H1 (cell line): ENCODE measurements around the gene CDS2. TPM values are rescaled to one million over a fixed set of nuclear protein-coding genes. Genes with fewer than 3 reads are reported as not detected.

Experiments used
- CTCF ChIA-PET: fragments of 300-600 bp; sonication (Branson Sonifier 250); formaldehyde crosslinking; loops from one replicate; lab custom pipeline; 2021; ENCODE audit not compliant: partially characterized antibody; lab: Charles Lee
- POLR2A ChIA-PET: fragments of 300-600 bp; sonication (Branson Sonifier 250); formaldehyde crosslinking; loops from one replicate; lab custom pipeline; 2021; ENCODE audit warnings: inconsistent platforms; ENCODE audit not compliant: partially characterized antibody; lab: Charles Lee
- DNase-seq, 2 experiments: peaks; one replicate each; pipeline versions ENCODE4 v3.0.0 to v3.0.0-alpha.2; 2010 to 2022; ENCODE audit warnings: low spot score in 2 of 2, low read depth in 1 of 2, mixed read lengths in 1 of 2
- FAIRE-seq: peaks from 2 replicates; lab custom pipeline; 2011; peaks lifted over from hg19 to GRCh38; lab: Jason Lieb, UNC
- H2AFZ ChIP-seq: 2 replicates; pipeline ENCODE4 v1.8.1; 2012; ENCODE audit warnings: low read length, inconsistent platforms
- H2AK5ac ChIP-seq: 2 replicates; pipeline ENCODE4 v1.6.1; 2013; ENCODE audit warnings: low read depth, low read length
- H2BK120ac ChIP-seq: replicated peaks from 2 replicates; pipeline ENCODE3; 2013; ENCODE audit warnings: low read depth, low read length, inconsistent platforms
- H2BK12ac ChIP-seq: 2 replicates; pipeline ENCODE4 v1.6.1; 2013; ENCODE audit warnings: low read depth, low read length
- H2BK15ac ChIP-seq: 2 replicates; pipeline ENCODE4 v1.6.1; 2013; ENCODE audit warnings: low read length
- H2BK20ac ChIP-seq: 2 replicates; pipeline ENCODE4 v1.6.1; 2013; ENCODE audit warnings: low read length
- H2BK5ac ChIP-seq: 2 replicates; pipeline ENCODE4 v1.6.1; 2013; ENCODE audit warnings: low read depth, low read length
- H3K14ac ChIP-seq: 2 replicates; pipeline ENCODE4 v1.6.1; 2013; ENCODE audit warnings: inconsistent platforms; ENCODE audit not compliant: insufficient read length
- H3K18ac ChIP-seq: 2 replicates; pipeline ENCODE4 v1.6.1; 2013; ENCODE audit warnings: low read length; ENCODE audit errors: extremely low read depth
- H3K23ac ChIP-seq: 2 replicates; pipeline ENCODE4 v1.6.1; 2013; ENCODE audit warnings: inconsistent platforms; ENCODE audit not compliant: insufficient read length
- H3K23me2 ChIP-seq: 2 replicates; pipeline ENCODE4 v1.6.1; 2013; ENCODE audit warnings: low read depth, low read length
- H3K27ac ChIP-seq: 2 replicates; pipeline ENCODE4 v1.6.1; 2011; ENCODE audit warnings: low read depth, low read length, inconsistent platforms
- H3K27me3 ChIP-seq, 4 experiments: replicated peaks in 1 of 4; 1 replicate in 1 of 4; 2 replicates in 3 of 4; pipeline versions ENCODE4 v1.6.1 to v1.8.1; 2011 to 2013; ENCODE audit warnings: low read length in 3 of 4, mild to moderate bottlenecking in 3 of 4, inconsistent platforms in 2 of 4, mixed read lengths in 2 of 4, moderate library complexity in 1 of 4; ENCODE audit not compliant: control insufficient read depth in 3 of 4, insufficient read depth in 3 of 4; ENCODE audit errors: extremely low read depth in 1 of 4
- H3K36me3 ChIP-seq, 4 experiments: 2 replicates each; pipeline versions ENCODE4 v1.6.1 to v1.8.1; 2011 to 2013; ENCODE audit warnings: mild to moderate bottlenecking in 4 of 4, low read length in 3 of 4, moderate library complexity in 2 of 4, control low read depth in 1 of 4, inconsistent platforms in 1 of 4; ENCODE audit not compliant: insufficient read depth in 4 of 4, control insufficient read depth in 2 of 4
- H3K4ac ChIP-seq: replicated peaks from 2 replicates; pipeline ENCODE3; 2013; ENCODE audit warnings: low read length, low read depth, mixed read lengths, inconsistent platforms; ENCODE audit not compliant: insufficient read length
- H3K4me1 ChIP-seq, 4 experiments: replicated peaks in 1 of 4; 1 replicate in 1 of 4; 2 replicates in 3 of 4; pipeline versions ENCODE4 v1.6.1 to v1.8.1; 2011 to 2013; ENCODE audit warnings: low read length in 3 of 4, inconsistent platforms in 2 of 4, mixed read lengths in 1 of 4; ENCODE audit not compliant: insufficient read depth in 4 of 4, control insufficient read depth in 3 of 4
- H3K4me2 ChIP-seq, 2 experiments: 2 replicates each; pipeline versions ENCODE4 v1.6.1 to v1.8.1; 2011 to 2013; ENCODE audit warnings: low read depth in 2 of 2, low read length in 2 of 2, control low read depth in 1 of 2, inconsistent platforms in 1 of 2, mild to moderate bottlenecking in 1 of 2; ENCODE audit not compliant: insufficient read depth in 1 of 2
- H3K4me3 ChIP-seq, 4 experiments: fragments of 200-600, 300-600 bp in 1 of 4; sonication (generic), shearing (Covaris generic), sonication (Bioruptor Twin) in 1 of 4; 2 replicates each; pipeline versions ENCODE4 v1.5.1 to v1.8.1; 2011 to 2016; ENCODE audit warnings: low read length in 4 of 4, low read depth in 3 of 4, control low read depth in 2 of 4, inconsistent platforms in 2 of 4, mild to moderate bottlenecking in 2 of 4, mixed read lengths in 1 of 4, moderate library complexity in 1 of 4; ENCODE audit not compliant: insufficient read depth in 2 of 4; ENCODE audit errors: extremely low read depth in 1 of 4
- H3K56ac ChIP-seq: replicated peaks from 2 replicates; pipeline ENCODE3; 2013; ENCODE audit warnings: low read depth, mild to moderate bottlenecking, mixed read lengths, low read length, inconsistent platforms; ENCODE audit not compliant: insufficient read length
- H3K79me1 ChIP-seq: 2 replicates; pipeline ENCODE4 v1.6.1; 2013; ENCODE audit warnings: low read depth, low read length, control low read depth
- H3K79me2 ChIP-seq, 2 experiments: 2 replicates each; pipeline versions ENCODE4 v1.6.1 to v1.8.1; 2012 to 2013; ENCODE audit warnings: low read length in 2 of 2, mild to moderate bottlenecking in 2 of 2, inconsistent platforms in 1 of 2; ENCODE audit not compliant: insufficient read depth in 2 of 2, control insufficient read depth in 1 of 2
- H3K9ac ChIP-seq, 4 experiments: replicated peaks in 1 of 4; 1 replicate in 1 of 4; 2 replicates in 3 of 4; pipeline versions ENCODE4 v1.6.1 to v1.8.1; 2011 to 2013; ENCODE audit warnings: low read depth in 3 of 4, low read length in 3 of 4, control low read depth in 2 of 4, mild to moderate bottlenecking in 2 of 4, moderate library complexity in 2 of 4, inconsistent platforms in 1 of 4; ENCODE audit errors: extremely low read depth in 1 of 4
- H3K9me3 ChIP-seq, 2 experiments: 2 replicates each; pipeline versions ENCODE4 v1.6.1 to v1.8.1; 2012 to 2013; ENCODE audit warnings: mild to moderate bottlenecking in 2 of 2, moderate library complexity in 2 of 2, control low read depth in 1 of 2, inconsistent platforms in 1 of 2, low read depth in 1 of 2, low read length in 1 of 2, mixed read lengths in 1 of 2; ENCODE audit not compliant: insufficient read depth in 2 of 2
- H4K20me1 ChIP-seq, 2 experiments: replicated peaks in 1 of 2; 2 replicates each; pipeline versions ENCODE3 to v1.8.1; 2011 to 2013; ENCODE audit warnings: inconsistent platforms in 2 of 2, low read length in 2 of 2, mild to moderate bottlenecking in 1 of 2; ENCODE audit not compliant: insufficient read depth in 2 of 2, control insufficient read depth in 1 of 2
- H4K5ac ChIP-seq: 2 replicates; pipeline ENCODE4 v1.6.1; 2013; ENCODE audit warnings: low read length, low read depth, mixed read lengths, inconsistent platforms; ENCODE audit not compliant: insufficient read length
- H4K8ac ChIP-seq: 2 replicates; pipeline ENCODE4 v1.8.0; 2013; ENCODE audit warnings: mild to moderate bottlenecking, moderate library complexity, low read length, inconsistent platforms; ENCODE audit not compliant: insufficient read depth; ENCODE audit errors: extremely low read depth
- H4K91ac ChIP-seq: replicated peaks from 2 replicates; pipeline ENCODE3; 2013; ENCODE audit warnings: low read length, mixed read lengths, inconsistent platforms; ENCODE audit not compliant: insufficient read length
- KDM1A ChIP-seq: fragments of 200-600, 300-600 bp; sonication (generic); IDR thresholded peaks from 2 replicates; pipeline ENCODE4 v1.7.1; 2016; ENCODE audit warnings: mild to moderate bottlenecking, low read length, borderline replicate concordance
- MAX ChIP-seq: IDR thresholded peaks from 2 replicates; pipeline ENCODE4 v1.6.1; 2012; ENCODE audit warnings: inconsistent platforms
- SIX5 ChIP-seq: IDR thresholded peaks from 2 replicates; pipeline ENCODE4 v1.6.1; 2011; ENCODE audit warnings: mild to moderate bottlenecking, low read depth, low read length
- SP1 ChIP-seq: IDR thresholded peaks from 2 replicates; pipeline ENCODE4 v1.6.1; 2011; ENCODE audit warnings: low read depth, low read length
- WGBS, 2 experiments: shearing (Covaris generic) in 1 of 2; methylation state at CpG; one replicate each; pipeline versions ENCODE4 v1.1.6 to v1.1.7; 2013 to 2015; ENCODE audit warnings: low lambda C conversion rate in 2 of 2, mixed read lengths in 2 of 2, inconsistent platforms in 1 of 2, low coverage in 1 of 2, missing lambda C conversion rate in 1 of 2; ENCODE audit not compliant: insufficient replicate concordance in 2 of 2, insufficient coverage in 1 of 2, insufficient read length in 1 of 2; ENCODE audit errors: extremely low coverage in 1 of 2, missing lambda C conversion rate in 1 of 2; 5-methylcytosine and 5-hydroxymethylcytosine counted together
- polyA plus RNA-seq, 7 experiments: library from polyadenylated mRNA; depleted of rRNA in 3 of 7; stranded (reverse) in 5 of 7; unstranded in 2 of 7; fragments of >200 nt in 5 of 7; fragments of 200-250 nt in 2 of 7; gene quantifications; 1 replicate in 5 of 7; 2 replicates in 1 of 7; 4 replicates in 1 of 7; pipeline versions ENCODE4 v1.2.1 to v1.2.3, GENCODE V29; 2011 to 2013; ENCODE audit warnings: missing spikeins in 2 of 7, mixed read lengths in 2 of 7
- total RNA-seq: library from RNA; stranded (reverse); fragmentation: NEBNext Ultra II Directional; extraction: Animal tissue kit (Norgen Biotek cat#: 25700); gene quantifications from 2 replicates; pipeline ENCODE4 v1.2.1, GENCODE V29; 2021

Gene CDS2
- total and polyA plus RNA-seq, 2 of the 8 experiments (the other 6 are each of a cell fraction or from before 2014, with no cell fraction given): 54.0 to 56.2 TPM

GRCh38 chr20:5190444-5190843 lies 63.6 kb downstream of the CDS2 start:
- WGBS, 2 experiments: 78% methylated on average over 3 of the region's 3 CpGs; no CpG with 5 or more reads in 1 of the 2 experiments
- FAIRE-seq: no peak
- TF ChIP-seq KDM1A (no peak), SP1 (no peak), MAX (no peak), SIX5 (no peak)

More at GRCh38 chr20:5190444-5190843, 63.6 kb downstream of the CDS2 start:
- Histone ChIP-seq H4K91ac (no peak overlapping the region), H2BK15ac (no peak overlapping the region), H4K20me1 (peaks cover 1 to 3% of the 10 kb centered on the region in 2 experiments), H3K79me2 (no peaks in the 10 kb centered on the region), H2BK120ac (no peak overlapping the region), H3K9ac (no peak overlapping the region), H3K4ac (no peak overlapping the region), H4K8ac (no peak overlapping the region), H2AFZ (no peak overlapping the region), H3K27ac (no peak overlapping the region), H3K4me1 (peaks cover 0 to 4% (median 0%) of the 10 kb centered on the region in 4 experiments; a peak in 3 of 7 replicates), H3K4me2 (no peak overlapping the region), H3K4me3 (no peak overlapping the region), H2BK12ac (no peak overlapping the region), H3K56ac (no peak overlapping the region), H3K36me3 (peaks cover 0 to 21% (median 10%) of the 10 kb centered on the region in 4 experiments; a peak in 7 of 8 replicates), H2BK20ac (no peak overlapping the region), H3K23me2 (no peaks in the 10 kb centered on the region), H3K79me1 (no peaks in the 10 kb centered on the region), H3K14ac (no peak overlapping the region), H3K9me3 (no peaks in the 10 kb centered on the region), H2AK5ac (no peak overlapping the region), H3K27me3 (no peaks in the 10 kb centered on the region), H3K18ac (no peak overlapping the region), H2BK5ac (no peak overlapping the region), H4K5ac (no peak overlapping the region), H3K23ac (no peak overlapping the region)
- ChIA-PET CTCF (interaction anchor here (0.6 to 6.9 kb wide), 6 partner anchors 11 to 240 kb away, joined by 3 to 122 read pairs (median 12); partner anchors contain the start of gene CDS2), POLR2A (interaction anchor here (4.2 kb wide), 1 partner anchor 71 kb away, joined by 25 read pairs; the partner anchor contains the start of gene PCNA)
- DNase-seq: no peak
